ENCODE data around the gene DAAM1.

DNA sequence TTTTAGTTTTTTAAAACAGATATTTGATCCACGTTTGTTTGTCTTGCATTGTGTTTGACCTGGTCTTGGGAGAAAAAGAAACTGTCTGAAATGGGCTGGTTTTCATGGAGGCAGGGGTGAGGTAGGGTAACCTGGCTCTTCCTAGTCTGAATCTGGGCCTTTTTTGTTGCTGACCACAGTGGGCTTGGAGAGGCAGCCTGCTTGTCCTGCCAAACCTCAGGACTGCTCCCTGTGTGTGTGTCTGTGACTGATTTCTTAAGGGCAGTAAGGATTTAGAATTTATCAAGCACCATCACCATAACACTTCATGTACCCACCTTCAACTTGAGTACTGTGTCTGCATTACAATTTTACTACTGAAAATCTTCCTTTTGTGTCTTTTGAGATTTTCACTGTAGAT, 28.5 kb downstream of the DAAM1 start:
- TF ChIP-seq, protein P1, sequence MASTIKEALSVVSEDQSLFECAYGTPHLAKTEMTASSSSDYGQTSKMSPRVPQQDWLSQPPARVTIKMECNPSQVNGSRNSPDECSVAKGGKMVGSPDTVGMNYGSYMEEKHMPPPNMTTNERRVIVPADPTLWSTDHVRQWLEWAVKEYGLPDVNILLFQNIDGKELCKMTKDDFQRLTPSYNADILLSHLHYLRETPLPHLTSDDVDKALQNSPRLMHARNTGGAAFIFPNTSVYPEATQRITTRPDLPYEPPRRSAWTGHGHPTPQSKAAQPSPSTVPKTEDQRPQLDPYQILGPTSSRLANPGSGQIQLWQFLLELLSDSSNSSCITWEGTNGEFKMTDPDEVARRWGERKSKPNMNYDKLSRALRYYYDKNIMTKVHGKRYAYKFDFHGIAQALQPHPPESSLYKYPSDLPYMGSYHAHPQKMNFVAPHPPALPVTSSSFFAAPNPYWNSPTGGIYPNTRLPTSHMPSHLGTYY (CRISPR knock-in tag; IDR thresholded peaks at IDR 0.05) = no peak
- TF ChIP-seq SP1 (CRISPR knock-in tag; conservative IDR thresholded peaks at IDR 0.05) (no peak), ZNF121 (CRISPR knock-in tag; IDR thresholded peaks at IDR 0.05) (no peak), PRRX2 (CRISPR knock-in tag; IDR thresholded peaks at IDR 0.05) (no peak), JUN (CRISPR knock-in tag; IDR thresholded peaks at IDR 0.05) (no peak)
- TF ChIP-seq, protein P2, sequence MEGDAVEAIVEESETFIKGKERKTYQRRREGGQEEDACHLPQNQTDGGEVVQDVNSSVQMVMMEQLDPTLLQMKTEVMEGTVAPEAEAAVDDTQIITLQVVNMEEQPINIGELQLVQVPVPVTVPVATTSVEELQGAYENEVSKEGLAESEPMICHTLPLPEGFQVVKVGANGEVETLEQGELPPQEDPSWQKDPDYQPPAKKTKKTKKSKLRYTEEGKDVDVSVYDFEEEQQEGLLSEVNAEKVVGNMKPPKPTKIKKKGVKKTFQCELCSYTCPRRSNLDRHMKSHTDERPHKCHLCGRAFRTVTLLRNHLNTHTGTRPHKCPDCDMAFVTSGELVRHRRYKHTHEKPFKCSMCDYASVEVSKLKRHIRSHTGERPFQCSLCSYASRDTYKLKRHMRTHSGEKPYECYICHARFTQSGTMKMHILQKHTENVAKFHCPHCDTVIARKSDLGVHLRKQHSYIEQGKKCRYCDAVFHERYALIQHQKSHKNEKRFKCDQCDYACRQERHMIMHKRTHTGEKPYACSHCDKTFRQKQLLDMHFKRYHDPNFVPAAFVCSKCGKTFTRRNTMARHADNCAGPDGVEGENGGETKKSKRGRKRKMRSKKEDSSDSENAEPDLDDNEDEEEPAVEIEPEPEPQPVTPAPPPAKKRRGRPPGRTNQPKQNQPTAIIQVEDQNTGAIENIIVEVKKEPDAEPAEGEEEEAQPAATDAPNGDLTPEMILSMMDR (IDR thresholded peaks at IDR 0.05) = no peak
- TF ChIP-seq, protein P3, sequence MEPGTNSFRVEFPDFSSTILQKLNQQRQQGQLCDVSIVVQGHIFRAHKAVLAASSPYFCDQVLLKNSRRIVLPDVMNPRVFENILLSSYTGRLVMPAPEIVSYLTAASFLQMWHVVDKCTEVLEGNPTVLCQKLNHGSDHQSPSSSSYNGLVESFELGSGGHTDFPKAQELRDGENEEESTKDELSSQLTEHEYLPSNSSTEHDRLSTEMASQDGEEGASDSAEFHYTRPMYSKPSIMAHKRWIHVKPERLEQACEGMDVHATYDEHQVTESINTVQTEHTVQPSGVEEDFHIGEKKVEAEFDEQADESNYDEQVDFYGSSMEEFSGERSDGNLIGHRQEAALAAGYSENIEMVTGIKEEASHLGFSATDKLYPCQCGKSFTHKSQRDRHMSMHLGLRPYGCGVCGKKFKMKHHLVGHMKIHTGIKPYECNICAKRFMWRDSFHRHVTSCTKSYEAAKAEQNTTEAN (CRISPR knock-in tag; IDR thresholded peaks at IDR 0.05) = no peak
- TF ChIP-seq, protein P4, sequence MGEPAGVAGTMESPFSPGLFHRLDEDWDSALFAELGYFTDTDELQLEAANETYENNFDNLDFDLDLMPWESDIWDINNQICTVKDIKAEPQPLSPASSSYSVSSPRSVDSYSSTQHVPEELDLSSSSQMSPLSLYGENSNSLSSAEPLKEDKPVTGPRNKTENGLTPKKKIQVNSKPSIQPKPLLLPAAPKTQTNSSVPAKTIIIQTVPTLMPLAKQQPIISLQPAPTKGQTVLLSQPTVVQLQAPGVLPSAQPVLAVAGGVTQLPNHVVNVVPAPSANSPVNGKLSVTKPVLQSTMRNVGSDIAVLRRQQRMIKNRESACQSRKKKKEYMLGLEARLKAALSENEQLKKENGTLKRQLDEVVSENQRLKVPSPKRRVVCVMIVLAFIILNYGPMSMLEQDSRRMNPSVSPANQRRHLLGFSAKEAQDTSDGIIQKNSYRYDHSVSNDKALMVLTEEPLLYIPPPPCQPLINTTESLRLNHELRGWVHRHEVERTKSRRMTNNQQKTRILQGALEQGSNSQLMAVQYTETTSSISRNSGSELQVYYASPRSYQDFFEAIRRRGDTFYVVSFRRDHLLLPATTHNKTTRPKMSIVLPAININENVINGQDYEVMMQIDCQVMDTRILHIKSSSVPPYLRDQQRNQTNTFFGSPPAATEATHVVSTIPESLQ (CRISPR knock-in tag; IDR thresholded peaks at IDR 0.05) = no peak
